SK-N-SH (cell line): Measurements from ENCODE around the gene UBXN10.

ENCODE experiments used
- EZH2phosphoT487 ChIP-seq: fragments of 200-600 bp; sonication (generic); IDR thresholded peaks from 2 replicates; pipeline ENCODE4 v1.6.1; 2017; ENCODE audit warnings: low read depth, mixed run types, mild to moderate bottlenecking, antibody characterized with exemption, moderate library complexity, borderline replicate concordance
- FOSL2 ChIP-seq: IDR thresholded peaks from 2 replicates; pipeline ENCODE4 v1.4.0; 2012; ENCODE audit warnings: low read depth, mild to moderate bottlenecking, moderate library complexity, borderline replicate concordance
- FOXJ3 ChIP-seq: sonication (generic); formaldehyde crosslinking; IDR thresholded peaks from 2 replicates; pipeline ENCODE4 v1.5.1; 2020; ENCODE audit warnings: mild to moderate bottlenecking, missing genetic modification reagents
- FOXM1 ChIP-seq: IDR thresholded peaks from 2 replicates; pipeline ENCODE4 v1.4.0; 2012; ENCODE audit warnings: low read depth, mild to moderate bottlenecking
- GABPA ChIP-seq: IDR thresholded peaks from 2 replicates; pipeline ENCODE4 v1.4.0; 2012; ENCODE audit warnings: low read depth, mild to moderate bottlenecking
- MXI1 ChIP-seq: IDR thresholded peaks from 2 replicates; pipeline ENCODE4 v1.6.1; 2012; ENCODE audit warnings: mild to moderate bottlenecking, low read depth, low read length, improper control_type of control experiment
- NFIC ChIP-seq: IDR thresholded peaks from 2 replicates; pipeline ENCODE4 v1.4.0; 2012; ENCODE audit warnings: borderline replicate concordance
- POLR2AphosphoS5 ChIP-seq: IDR thresholded peaks from 2 replicates; pipeline ENCODE4 v1.6.1; 2012; ENCODE audit warnings: low read depth, low read length
- RAD21 ChIP-seq: IDR thresholded peaks from 2 replicates; pipeline ENCODE4 v1.6.1; 2012; ENCODE audit warnings: mild to moderate bottlenecking, low read length
- RXRA ChIP-seq: IDR thresholded peaks from 2 replicates; pipeline ENCODE4 v1.4.0; 2012; ENCODE audit warnings: low read depth, mild to moderate bottlenecking, borderline replicate concordance
- TAF1 ChIP-seq: IDR thresholded peaks from 2 replicates; pipeline ENCODE4 v1.6.1; 2012; ENCODE audit warnings: low read depth, mild to moderate bottlenecking, low read length, moderate library complexity, borderline replicate concordance
- YY1 ChIP-seq: IDR thresholded peaks from 2 replicates; pipeline ENCODE4 v1.4.0; 2012; ENCODE audit warnings: low read depth, mild to moderate bottlenecking
- TF ChIP-seq, protein P1 (sequence below): fragments of 200-600 bp; sonication (generic); IDR thresholded peaks from 2 replicates; pipeline ENCODE4 v1.6.1; 2017; ENCODE audit warnings: antibody characterized with exemption, mild to moderate bottlenecking, moderate library complexity
- TF ChIP-seq, protein P2 (sequence below): IDR thresholded peaks from 2 replicates; pipeline ENCODE4; 2012

DNA sequence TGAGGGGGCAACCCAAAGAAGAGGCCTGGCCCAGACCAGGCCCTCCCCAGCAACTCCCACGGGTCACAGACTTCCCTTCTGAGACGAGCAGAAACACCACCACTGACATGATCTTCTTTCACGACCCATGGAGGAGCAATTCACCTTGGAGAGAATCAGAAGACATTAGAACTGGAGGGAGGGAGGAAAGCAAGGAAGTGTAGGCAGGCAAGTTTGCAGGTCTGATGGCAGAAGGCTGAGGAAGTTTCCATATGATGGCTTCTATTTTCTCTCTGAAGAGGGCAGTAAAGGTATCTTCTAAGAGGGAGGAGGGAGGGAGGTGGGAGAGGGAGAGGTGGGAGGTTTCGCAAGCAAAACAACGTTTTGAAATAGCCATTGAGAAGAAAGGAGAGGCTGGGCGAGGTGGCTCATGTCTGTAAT lies 1.4 kb upstream of the UBXN10 start:
- TF ChIP-seq, protein P1, sequence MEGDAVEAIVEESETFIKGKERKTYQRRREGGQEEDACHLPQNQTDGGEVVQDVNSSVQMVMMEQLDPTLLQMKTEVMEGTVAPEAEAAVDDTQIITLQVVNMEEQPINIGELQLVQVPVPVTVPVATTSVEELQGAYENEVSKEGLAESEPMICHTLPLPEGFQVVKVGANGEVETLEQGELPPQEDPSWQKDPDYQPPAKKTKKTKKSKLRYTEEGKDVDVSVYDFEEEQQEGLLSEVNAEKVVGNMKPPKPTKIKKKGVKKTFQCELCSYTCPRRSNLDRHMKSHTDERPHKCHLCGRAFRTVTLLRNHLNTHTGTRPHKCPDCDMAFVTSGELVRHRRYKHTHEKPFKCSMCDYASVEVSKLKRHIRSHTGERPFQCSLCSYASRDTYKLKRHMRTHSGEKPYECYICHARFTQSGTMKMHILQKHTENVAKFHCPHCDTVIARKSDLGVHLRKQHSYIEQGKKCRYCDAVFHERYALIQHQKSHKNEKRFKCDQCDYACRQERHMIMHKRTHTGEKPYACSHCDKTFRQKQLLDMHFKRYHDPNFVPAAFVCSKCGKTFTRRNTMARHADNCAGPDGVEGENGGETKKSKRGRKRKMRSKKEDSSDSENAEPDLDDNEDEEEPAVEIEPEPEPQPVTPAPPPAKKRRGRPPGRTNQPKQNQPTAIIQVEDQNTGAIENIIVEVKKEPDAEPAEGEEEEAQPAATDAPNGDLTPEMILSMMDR, result no peak
- TF ChIP-seq TAF1 (no peak), RAD21 (no peak), EZH2phosphoT487 (no peak), NFIC (no peak), FOSL2 (no peak), YY1 (no peak), POLR2AphosphoS5 (no peak), FOXM1 (no peak), RXRA (no peak), FOXJ3 (CRISPR knock-in tag) (no peak), GABPA (no peak), MXI1 (no peak)
- TF ChIP-seq, protein P2, sequence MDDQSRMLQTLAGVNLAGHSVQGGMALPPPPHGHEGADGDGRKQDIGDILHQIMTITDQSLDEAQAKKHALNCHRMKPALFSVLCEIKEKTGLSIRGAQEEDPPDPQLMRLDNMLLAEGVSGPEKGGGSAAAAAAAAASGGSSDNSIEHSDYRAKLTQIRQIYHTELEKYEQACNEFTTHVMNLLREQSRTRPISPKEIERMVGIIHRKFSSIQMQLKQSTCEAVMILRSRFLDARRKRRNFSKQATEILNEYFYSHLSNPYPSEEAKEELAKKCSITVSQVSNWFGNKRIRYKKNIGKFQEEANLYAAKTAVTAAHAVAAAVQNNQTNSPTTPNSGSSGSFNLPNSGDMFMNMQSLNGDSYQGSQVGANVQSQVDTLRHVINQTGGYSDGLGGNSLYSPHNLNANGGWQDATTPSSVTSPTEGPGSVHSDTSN, result no peak
